Lung (tissue), 12 donors: ENCODE data around the gene KISS1R. TPM values are rescaled to one million over a fixed set of nuclear protein-coding genes. Genes with fewer than 3 reads are reported as not detected.
"Not testable (repeated sequence)": the region's sequence is repeated elsewhere in the genome, so short reads cannot be mapped to it uniquely, and the experiment has no call there.

Experiments used
- ATAC-seq: fragments of 200-7000 bp; cut with Tn5 transposase; one replicate; pipeline ENCODE4 v1.9.1; 2020; ENCODE audit warnings: moderate number of reproducible peaks; ENCODE audit not compliant: insufficient read depth, low FRiP score
- DNase-seq, 3 donors: peaks; one replicate each; pipeline ENCODE4 v3.0.0-alpha.2; 2013 to 2017
- H3K27ac ChIP-seq, 2 donors: one replicate each; pipeline ENCODE4 v1.5.1; 2013; ENCODE audit warnings: mild to moderate bottlenecking in 2 of 2, moderate library complexity in 2 of 2, control low read depth in 1 of 2, inconsistent platforms in 1 of 2, low read depth in 1 of 2, low read length in 1 of 2
- H3K27me3 ChIP-seq, 3 donors: one replicate each; pipeline ENCODE4 v1.5.1; 2013; ENCODE audit warnings: low read length in 2 of 3; ENCODE audit not compliant: control insufficient read depth in 3 of 3, insufficient read depth in 3 of 3
- H3K36me3 ChIP-seq, 4 donors: one replicate each; pipeline ENCODE4 v1.5.1; 2013; ENCODE audit warnings: low read length in 4 of 4, mild to moderate bottlenecking in 1 of 4, moderate library complexity in 1 of 4; ENCODE audit not compliant: control insufficient read depth in 4 of 4, insufficient read depth in 4 of 4
- H3K4me1 ChIP-seq, 5 donors: one replicate each; pipeline ENCODE4 v1.5.1; 2013; ENCODE audit warnings: low read length in 5 of 5, mild to moderate bottlenecking in 2 of 5, moderate library complexity in 1 of 5; ENCODE audit not compliant: control insufficient read depth in 5 of 5, insufficient read depth in 5 of 5
- H3K4me3 ChIP-seq: one replicate; pipeline ENCODE4 v1.5.1; 2013; ENCODE audit warnings: mild to moderate bottlenecking, control low read depth, moderate library complexity
- H3K9ac ChIP-seq, 2 donors: one replicate each; pipeline ENCODE4 v1.5.1; 2013; ENCODE audit warnings: low read length in 2 of 2, control low read depth in 1 of 2; ENCODE audit not compliant: insufficient read depth in 1 of 2
- H3K9me3 ChIP-seq, 4 donors: one replicate each; pipeline ENCODE4 v1.5.1; 2013; ENCODE audit warnings: low read length in 3 of 4, mild to moderate bottlenecking in 1 of 4, moderate library complexity in 1 of 4; ENCODE audit not compliant: control insufficient read depth in 4 of 4, insufficient read depth in 3 of 4
- CTCF ChIP-seq: IDR thresholded peaks from 2 replicates; pipeline ENCODE4 v1.5.1; 2012; ENCODE audit warnings: mild to moderate bottlenecking; ENCODE audit errors: control extremely low read depth, extremely low read depth
- WGBS, 2 donors: extraction: QIAGEN DNeasy Blood & Tissue Kit; methylation state at CpG; one replicate each; pipeline ENCODE4 v1.1.7; 2013; 5-methylcytosine and 5-hydroxymethylcytosine counted together
- polyA plus RNA-seq, 2 donors: library from polyadenylated mRNA; stranded (reverse); fragments of 200-250 nt; gene quantifications; one replicate each; pipeline ENCODE4 v1.2.1, GENCODE V29; 2013
- total RNA-seq, 2 donors: library from RNA; depleted of rRNA in 1 of 2; stranded (reverse); fragments of >200 nt in 1 of 2; gene quantifications; one replicate each; pipeline ENCODE4 v1.2.1, GENCODE V29; 2014 to 2021
- donor health status: control.
- donor health status: control.
- donor health status: Bipolar disorder and iron deficiency.
- donor health status: healthy.
- donor health status: DM: yes; HTN: yes; CAD: no.

Gene KISS1R
- total and polyA plus RNA-seq, 4 donors = 0.13 to 0.21 TPM; not detected in 2

- Histone ChIP-seq H3K9me3 (no peaks in the 10 kb centered on the region), H3K4me3 (no peak overlapping the region), H3K27me3 (no peaks in the 10 kb centered on the region), H3K36me3 (peaks cover 0 to 3% (median under 1%) of the 10 kb centered on the region in 4 donors), H3K27ac (no peak overlapping the region), H3K4me1 (peaks cover 0 to 48% (median 13%) of the 10 kb centered on the region in 5 donors), H3K9ac (peak overlapping the region in 1 of 2 donors; percentile 25)
- no peak for TF ChIP-seq CTCF
- 68 to 75% methylated on average over 27 of the region's 27 CpGs for WGBS, 2 donors
- ATAC-seq = no peak
- DNase-seq = peak; percentile 69 to 78 (median 73)
Measured at GRCh38 chr19:956766-957440, 39.8 kb downstream of the KISS1R start.

- not testable (repeated sequence) for H3K4me3 ChIP-seq, H3K9me3 ChIP-seq, ATAC-seq, H3K36me3 ChIP-seq, DNase-seq, H3K27me3 ChIP-seq, H3K27ac ChIP-seq, H3K9ac ChIP-seq
- 96% methylated on average over 9 of the region's 9 CpGs for WGBS, 2 donors
- peaks cover 0 to 48% (median 13%) of the 10 kb centered on the region in 5 donors for H3K4me1 ChIP-seq
Measured at GRCh38 chr19:957578-957977, 40.4 kb downstream of the KISS1R start.

- H3K27ac ChIP-seq = no peak overlapping the region
- no peak for ATAC-seq
- H3K36me3 ChIP-seq = peaks cover 0 to 5% (median 2%) of the 10 kb centered on the region in 4 donors
Measured at GRCh38 chr19:958967-959855, 42.1 kb downstream of the KISS1R start.

More at GRCh38 chr19:958967-959855, 42.1 kb downstream of the KISS1R start:
- Histone ChIP-seq H3K9me3 (no peaks in the 10 kb centered on the region), H3K4me3 (no peak overlapping the region), H3K9ac (no peak overlapping the region), H3K4me1 (peaks cover 0 to 34% (median 9%) of the 10 kb centered on the region in 5 donors), H3K27me3 (no peaks in the 10 kb centered on the region)
- no peak for TF ChIP-seq CTCF
- DNase-seq = no peak
- 86 to 89% methylated on average over 36 of the region's 36 CpGs for WGBS, 2 donors
